Trophoblast cell (in vitro differentiated cells and primary cell): ENCODE data around the gene POU5F1.

Source experiments
- DNase-seq, 2 donors: peaks; one replicate each; pipeline ENCODE4 v3.0.0-alpha.2; 2016
- H2AFZ ChIP-seq: 2 replicates; pipeline ENCODE4 v1.6.1; 2013; ENCODE audit warnings: low read length, moderate library complexity, mild to moderate bottlenecking; ENCODE audit not compliant: insufficient read depth, poor library complexity
- H2AK5ac ChIP-seq: 2 replicates; pipeline ENCODE4 v1.6.1; 2013; ENCODE audit warnings: mild to moderate bottlenecking, low read length
- H2BK120ac ChIP-seq: 2 replicates; pipeline ENCODE4 v1.6.1; 2013; ENCODE audit warnings: low read length, mild to moderate bottlenecking, moderate library complexity; ENCODE audit not compliant: insufficient read depth, poor library complexity
- H2BK12ac ChIP-seq: 2 replicates; pipeline ENCODE4 v1.6.1; 2013; ENCODE audit warnings: mild to moderate bottlenecking, low read length, moderate library complexity
- H2BK5ac ChIP-seq: 2 replicates; pipeline ENCODE4 v1.6.1; 2013; ENCODE audit warnings: low read length, low read depth, moderate library complexity, mild to moderate bottlenecking; ENCODE audit not compliant: poor library complexity
- H3K14ac ChIP-seq: 2 replicates; pipeline ENCODE4 v1.6.1; 2013; ENCODE audit warnings: mild to moderate bottlenecking, low read length
- H3K18ac ChIP-seq: 2 replicates; pipeline ENCODE4 v1.6.1; 2013; ENCODE audit warnings: mild to moderate bottlenecking, low read length
- H3K23ac ChIP-seq: 2 replicates; pipeline ENCODE4 v1.6.1; 2013; ENCODE audit warnings: low read length
- H3K27ac ChIP-seq: 2 replicates; pipeline ENCODE4 v1.5.1; 2013; ENCODE audit warnings: low read depth, mild to moderate bottlenecking, inconsistent platforms, low read length, moderate library complexity
- H3K27me3 ChIP-seq: 2 replicates; pipeline ENCODE4 v1.6.1; 2013; ENCODE audit warnings: inconsistent platforms, mild to moderate bottlenecking, low read length, moderate library complexity; ENCODE audit not compliant: insufficient read depth
- H3K36me3 ChIP-seq, 2 experiments: 1 replicate in 1 of 2; 2 replicates in 1 of 2; pipeline ENCODE4 v1.6.1; 2013; ENCODE audit warnings: low read length in 2 of 2, mild to moderate bottlenecking in 2 of 2, moderate library complexity in 1 of 2; ENCODE audit not compliant: insufficient read depth in 2 of 2, control insufficient read depth in 1 of 2
- H3K4ac ChIP-seq: 2 replicates; pipeline ENCODE4 v1.6.1; 2013; ENCODE audit warnings: low read depth, mild to moderate bottlenecking, low read length, moderate library complexity
- H3K4me1 ChIP-seq, 2 experiments: 1 replicate in 1 of 2; 2 replicates in 1 of 2; pipeline ENCODE4 v1.6.1; 2013; ENCODE audit warnings: low read length in 2 of 2, mild to moderate bottlenecking in 2 of 2, moderate library complexity in 1 of 2; ENCODE audit not compliant: insufficient read depth in 2 of 2, control insufficient read depth in 1 of 2
- H3K4me2 ChIP-seq: 2 replicates; pipeline ENCODE4 v1.6.1; 2013; ENCODE audit warnings: inconsistent platforms, mild to moderate bottlenecking, low read length, moderate library complexity
- H3K4me3 ChIP-seq: 2 replicates; pipeline ENCODE4 v1.5.1; 2013; ENCODE audit warnings: mild to moderate bottlenecking, low read depth, low read length, inconsistent platforms
- H3K79me1 ChIP-seq: one replicate; pipeline ENCODE4 v1.6.1; 2013; ENCODE audit warnings: low read length
- H3K79me2 ChIP-seq: 2 replicates; pipeline ENCODE4 v1.6.1; 2013; ENCODE audit warnings: low read length, mild to moderate bottlenecking; ENCODE audit not compliant: control insufficient read depth, insufficient read depth, poor library complexity
- H3K9ac ChIP-seq: 2 replicates; pipeline ENCODE4 v1.6.1; 2013; ENCODE audit warnings: mild to moderate bottlenecking, low read length
- H3K9me3 ChIP-seq: 2 replicates; pipeline ENCODE4 v1.6.1; 2013; ENCODE audit warnings: low read depth, mild to moderate bottlenecking, control low read depth, inconsistent platforms, low read length; ENCODE audit not compliant: insufficient read depth
- H4K12ac ChIP-seq: 2 replicates; pipeline ENCODE4 v1.6.1; 2013; ENCODE audit warnings: low read depth, mild to moderate bottlenecking, low read length, moderate library complexity
- H4K8ac ChIP-seq: 2 replicates; pipeline ENCODE4 v1.6.1; 2013; ENCODE audit warnings: low read depth, mild to moderate bottlenecking, low read length, moderate library complexity
- H4K91ac ChIP-seq: one replicate; pipeline ENCODE4 v1.6.1; 2013; ENCODE audit warnings: low read depth, mild to moderate bottlenecking, low read length, moderate library complexity
- WGBS: extraction: QIAGEN DNeasy Blood & Tissue Kit; methylation state at CpG from one replicate; pipeline ENCODE4 v1.1.7; 2013; ENCODE audit warnings: missing lambda C conversion rate; ENCODE audit not compliant: insufficient read length, insufficient coverage; ENCODE audit errors: extremely low coverage; 5-methylcytosine and 5-hydroxymethylcytosine counted together

The POU5F1 gene

GRCh38 chr6:31120151-31120915 is 50.1 kb downstream of the POU5F1 start, which contains the start of gene CDSN:
TSS of gene CDSN (minus strand) at chr6:31120446. CDS start at chr6:31120419, 27 bp downstream.
- Histone ChIP-seq H3K36me3 (no peaks in the 10 kb centered on the region), H4K8ac (no peak within 1 kb of the TSS), H3K14ac (no peak within 1 kb of the TSS), H3K18ac (no peak within 1 kb of the TSS), H3K9me3 (peaks cover 1% of the 10 kb centered on the region), H3K9ac (no peak within 1 kb of the TSS), H3K4me2 (no peak within 1 kb of the TSS), H3K27ac (no peak within 1 kb of the TSS), H3K27me3 (no peaks in the 10 kb centered on the region), H3K79me1 (no peaks in the 10 kb centered on the region), H2AFZ (no peak within 1 kb of the TSS), H3K23ac (no peak within 1 kb of the TSS), H3K4me3 (no peak within 1 kb of the TSS), H4K91ac (no peak within 1 kb of the TSS), H4K12ac (no peak within 1 kb of the TSS), H2BK5ac (no peak within 1 kb of the TSS), H2BK12ac (no peak within 1 kb of the TSS), H3K4me1 (peaks cover 0 to 2% of the 10 kb centered on the region in 2 experiments), H2AK5ac (no peak within 1 kb of the TSS), H3K4ac (no peak within 1 kb of the TSS), H3K79me2 (no peaks in the 10 kb centered on the region), H2BK120ac (no peak within 1 kb of the TSS)
- no CpG with 5 or more reads among the region's 26 CpGs for WGBS
- no peak for DNase-seq

GRCh38 chr6:31118178-31118577 is 52.3 kb downstream of the POU5F1 start:
- Histone ChIP-seq H2AK5ac (no peak overlapping the region), H3K36me3 (no peaks in the 10 kb centered on the region), H2AFZ (no peak overlapping the region), H4K8ac (no peak overlapping the region), H2BK12ac (no peak overlapping the region), H3K4me3 (no peak overlapping the region), H3K18ac (no peak overlapping the region), H3K79me2 (no peaks in the 10 kb centered on the region), H2BK120ac (no peak overlapping the region), H3K9ac (no peak overlapping the region), H3K4me1 (peaks cover 9 to 14% of the 10 kb centered on the region in 2 experiments), H4K12ac (no peak overlapping the region), H3K23ac (no peak overlapping the region), H3K27me3 (no peaks in the 10 kb centered on the region), H3K14ac (no peak overlapping the region), H3K4ac (no peak overlapping the region), H2BK5ac (no peak overlapping the region), H3K9me3 (peaks cover 1% of the 10 kb centered on the region), H3K4me2 (no peak overlapping the region), H4K91ac (no peak overlapping the region), H3K27ac (no peak overlapping the region), H3K79me1 (no peaks in the 10 kb centered on the region)
- DNase-seq: no peak
- no CpG with 5 or more reads among the region's 7 CpGs for WGBS

GRCh38 chr6:31116661-31117385 is 53.7 kb downstream of the POU5F1 start:
- no peaks in the 10 kb centered on the region for H3K27me3 ChIP-seq
- H3K4me2 ChIP-seq: no peak overlapping the region
- H3K23ac ChIP-seq: no peak overlapping the region
- no CpG with 5 or more reads among the region's 19 CpGs for WGBS
- DNase-seq: no peak
- no peak overlapping the region for H4K91ac ChIP-seq
- H4K8ac ChIP-seq: no peak overlapping the region
- H2AK5ac ChIP-seq: no peak overlapping the region
- no peak overlapping the region for H3K27ac ChIP-seq
- peaks cover 9 to 14% of the 10 kb centered on the region in 2 experiments for H3K4me1 ChIP-seq
- H3K14ac ChIP-seq: no peak overlapping the region
- no peak overlapping the region for H2BK12ac ChIP-seq
- no peak overlapping the region for H2AFZ ChIP-seq
- peaks cover 1% of the 10 kb centered on the region for H3K9me3 ChIP-seq
- H4K12ac ChIP-seq: no peak overlapping the region
- no peaks in the 10 kb centered on the region for H3K79me2 ChIP-seq
- no peak overlapping the region for H2BK120ac ChIP-seq
- H3K4ac ChIP-seq: no peak overlapping the region
- H2BK5ac ChIP-seq: no peak overlapping the region
- no peaks in the 10 kb centered on the region for H3K79me1 ChIP-seq
- H3K36me3 ChIP-seq: no peaks in the 10 kb centered on the region
- no peak overlapping the region for H3K4me3 ChIP-seq
- no peak overlapping the region for H3K9ac ChIP-seq
- no peak overlapping the region for H3K18ac ChIP-seq

GRCh38 chr6:31115941-31116560 is 54.4 kb downstream of the POU5F1 start:
- WGBS: no CpG with 5 or more reads among the region's 12 CpGs
- H3K4me2 ChIP-seq: no peak overlapping the region
- H2AFZ ChIP-seq: no peak overlapping the region

More at GRCh38 chr6:31115941-31116560, 54.4 kb downstream of the POU5F1 start:
- H3K9me3 ChIP-seq: peaks cover 1% of the 10 kb centered on the region
- H3K4me1 ChIP-seq: peaks cover 9 to 14% of the 10 kb centered on the region in 2 experiments
- H3K27me3 ChIP-seq: no peaks in the 10 kb centered on the region
- no peak overlapping the region for H4K91ac ChIP-seq
- H4K8ac ChIP-seq: no peak overlapping the region
- no peak overlapping the region for H3K18ac ChIP-seq
- H2BK12ac ChIP-seq: no peak overlapping the region
- H2BK5ac ChIP-seq: no peak overlapping the region
- DNase-seq: no peak
- no peaks in the 10 kb centered on the region for H3K79me1 ChIP-seq
- no peak overlapping the region for H3K14ac ChIP-seq
- H4K12ac ChIP-seq: no peak overlapping the region
- no peak overlapping the region for H3K23ac ChIP-seq
- no peaks in the 10 kb centered on the region for H3K36me3 ChIP-seq
- no peaks in the 10 kb centered on the region for H3K79me2 ChIP-seq
- no peak overlapping the region for H3K9ac ChIP-seq
- H3K4me3 ChIP-seq: no peak overlapping the region
- no peak overlapping the region for H3K4ac ChIP-seq
- no peak overlapping the region for H2BK120ac ChIP-seq
- H3K27ac ChIP-seq: no peak overlapping the region
- H2AK5ac ChIP-seq: no peak overlapping the region
